Measurements from ENCODE around the gene SLC12A7. TPM values are rescaled to one million over a fixed set of nuclear protein-coding genes. Genes with fewer than 3 reads are reported as not detected.

Gene SLC12A7
- total and polyA plus RNA-seq, 7 donors, result 7.2 to 54.3 (median 16.8) TPM

GRCh38 chr5:1030801-1031271 is 81.0 kb downstream of the SLC12A7 start:
- Histone ChIP-seq H3K27me3 (peaks cover 0 to 8% (median 0%) of the 10 kb centered on the region in 3 donors), H3K36me3 (no peaks in the 10 kb centered on the region), H3K9me3 (no peaks in the 10 kb centered on the region), H3K4me3 (no peak overlapping the region), H3K27ac (no peak overlapping the region), H3K4me1 (no peaks in the 10 kb centered on the region)
- intact Hi-C loops (cut with DNase I), result no loop called here
- DNase-seq, result peak; percentile 61
- TF ChIP-seq POLR2AphosphoS5 (IDR thresholded peaks at IDR 0.05) (no peak), CTCF (IDR thresholded peaks at IDR 0.05) (no peak)
- 74 to 81% methylated on average over 10 of the region's 10 CpGs for WGBS, 2 donors

- 81 to 86% methylated on average over 10 of the region's 10 CpGs for WGBS, 2 donors
- Histone ChIP-seq H3K4me3 (no peak overlapping the region), H3K9me3 (no peaks in the 10 kb centered on the region), H3K4me1 (no peaks in the 10 kb centered on the region), H3K27ac (no peak overlapping the region), H3K36me3 (no peaks in the 10 kb centered on the region), H3K27me3 (peaks cover 0 to 8% (median 0%) of the 10 kb centered on the region in 3 donors)
- DNase-seq, result peak; percentile 15
- intact Hi-C loops (cut with DNase I), result no loop called here
- TF ChIP-seq EP300 (IDR thresholded peaks at IDR 0.05) (no peak), POLR2A (IDR thresholded peaks at IDR 0.05) (no peak), POLR2AphosphoS5 (IDR thresholded peaks at IDR 0.05) (no peak), CTCF (IDR thresholded peaks at IDR 0.05) (no peak)
Observed at GRCh38 chr5:1029945-1030625, 81.8 kb downstream of the SLC12A7 start.

GRCh38 chr5:1029282-1029944 is 82.5 kb downstream of the SLC12A7 start:
- intact Hi-C loops (cut with DNase I), result no loop called here
- no peak for TF ChIP-seq POLR2AphosphoS5 (IDR thresholded peaks at IDR 0.05)
- TF ChIP-seq CTCF (IDR thresholded peaks at IDR 0.05), result no peak
- TF ChIP-seq EP300 (IDR thresholded peaks at IDR 0.05), result no peak
- no peak for TF ChIP-seq POLR2A (IDR thresholded peaks at IDR 0.05)
- peaks cover 0 to 8% (median 0%) of the 10 kb centered on the region in 3 donors for H3K27me3 ChIP-seq

GRCh38 chr5:1028481-1029281 is 83.2 kb downstream of the SLC12A7 start:
- Histone ChIP-seq H3K27me3 (peaks cover 0 to 8% (median 0%) of the 10 kb centered on the region in 3 donors), H3K4me3 (no peak overlapping the region), H3K9me3 (no peaks in the 10 kb centered on the region), H3K4me1 (no peaks in the 10 kb centered on the region), H3K36me3 (no peaks in the 10 kb centered on the region), H3K27ac (no peak overlapping the region)
- 72 to 83% methylated on average over 26 of the region's 26 CpGs for WGBS, 2 donors
- intact Hi-C loops (cut with DNase I), result no loop called here
- TF ChIP-seq POLR2A (IDR thresholded peaks at IDR 0.05) (no peak), CTCF (IDR thresholded peaks at IDR 0.05) (no peak), EP300 (IDR thresholded peaks at IDR 0.05) (no peak), POLR2AphosphoS5 (IDR thresholded peaks at IDR 0.05) (no peak)
- DNase-seq, result peak; percentile 59

More at GRCh38 chr5:1029282-1029944, 82.5 kb downstream of the SLC12A7 start:
- 86 to 91% methylated on average over 24 of the region's 24 CpGs for WGBS, 2 donors
- DNase-seq, result peak; percentile 55
- Histone ChIP-seq H3K4me1 (no peaks in the 10 kb centered on the region), H3K4me3 (no peak overlapping the region), H3K9me3 (no peaks in the 10 kb centered on the region), H3K36me3 (no peaks in the 10 kb centered on the region), H3K27ac (no peak overlapping the region)

Measured in sigmoid colon (tissue), 7 donors.